Stimulated activated CD4-positive, alpha-beta T cell treated with anti-CD3 and anti-CD28 coated beads, TNF-alpha, amount 100 ng/mL, for 1 hour (primary cell): ENCODE measurements around the gene NCAPG2.

Experiments used
- DNase-seq, 3 donors: peaks; one replicate each; pipeline ENCODE4 v3.0.0-alpha.2; 2020; ENCODE audit warnings: low read depth in 3 of 3, low spot score in 1 of 3

The NCAPG2 gene

GRCh38 chr7:158704524-158705233 is at the start of gene NCAPG2:
NCAPG2 (minus strand) TSS chr7:158704804; CDS start chr7:158701899, 2,905 bp downstream.
- DNase-seq = peak; percentile 96 to 98 (median 97)

- DNase-seq = no peak
These were observed 49.3 kb upstream of the NCAPG2 start for GRCh38 chr7:158753900-158754299.

- DNase-seq = no peak
These were observed 47.1 kb upstream of the NCAPG2 start for GRCh38 chr7:158751751-158752150.

GRCh38 chr7:158751199-158751598 is 46.6 kb upstream of the NCAPG2 start:
- no peak for DNase-seq

GRCh38 chr7:158750702-158751101 is 46.1 kb upstream of the NCAPG2 start:
- no peak for DNase-seq

- DNase-seq = no peak
These were observed 44.8 kb upstream of the NCAPG2 start for GRCh38 chr7:158749396-158749795.

GRCh38 chr7:158748335-158748734 is 43.7 kb upstream of the NCAPG2 start:
- no peak for DNase-seq

GRCh38 chr7:158747408-158747807 is 42.8 kb upstream of the NCAPG2 start:
- no peak for DNase-seq

GRCh38 chr7:158746957-158747356 is 42.4 kb upstream of the NCAPG2 start:
- DNase-seq = no peak

GRCh38 chr7:158745057-158745715 is 40.6 kb upstream of the NCAPG2 start:
- no peak for DNase-seq

- no peak for DNase-seq
These were observed 39.5 kb upstream of the NCAPG2 start for GRCh38 chr7:158744070-158744469.

- DNase-seq = no peak
These were observed 38.6 kb upstream of the NCAPG2 start for GRCh38 chr7:158743219-158743618.

- DNase-seq = no peak
These were observed 37.6 kb upstream of the NCAPG2 start for GRCh38 chr7:158742065-158742821.

- DNase-seq = no peak
These were observed 36.7 kb upstream of the NCAPG2 start for GRCh38 chr7:158741294-158741666.

GRCh38 chr7:158740657-158741293 is 36.2 kb upstream of the NCAPG2 start:
- DNase-seq = no peak

- no peak for DNase-seq
These were observed 35.5 kb upstream of the NCAPG2 start for GRCh38 chr7:158740013-158740656.

- no peak for DNase-seq
These were observed 34.2 kb upstream of the NCAPG2 start for GRCh38 chr7:158738841-158739240.

- DNase-seq = no peak
These were observed 32.6 kb upstream of the NCAPG2 start for GRCh38 chr7:158737064-158737695.

GRCh38 chr7:158735935-158736334 is 31.3 kb upstream of the NCAPG2 start:
- no peak for DNase-seq

GRCh38 chr7:158734861-158735260 is 30.3 kb upstream of the NCAPG2 start:
- no peak for DNase-seq
